Fibroblast of the aortic adventitia (primary cell): ENCODE data around the gene KLK15. TPM values are rescaled to one million over a fixed set of nuclear protein-coding genes. Genes with fewer than 3 reads are reported as not detected.
A peak's percentile ranks its signal among the peaks of the same experiment; 100 is the strongest.
"Not testable (repeated sequence)": the region's sequence is repeated elsewhere in the genome, so short reads cannot be mapped to it uniquely, and the experiment has no call there.

ENCODE experiments used
- DNase-seq: peaks from one replicate; pipeline ENCODE4 v3.0.0-alpha.2; 2010; ENCODE audit warnings: low read depth
- H3K4me3 ChIP-seq: 2 replicates; pipeline ENCODE4 v1.5.1; 2011; ENCODE audit warnings: low read depth, mild to moderate bottlenecking, control low read depth, low read length, moderate library complexity
- total RNA-seq: library from RNA; depleted of rRNA; stranded (reverse); fragments of >200 nt; gene quantifications from 2 replicates; pipeline ENCODE4 v1.2.3, GENCODE V29; 2012; ENCODE audit warnings: low replicate concordance
- TF ChIP-seq, protein P1 (sequence below): IDR thresholded peaks from 2 replicates; pipeline ENCODE4 v1.5.1; 2011; ENCODE audit warnings: mild to moderate bottlenecking, low read length, control low read depth, inconsistent platforms; ENCODE audit not compliant: insufficient read depth

Gene KLK15
- total RNA-seq, 1 donor, result not detected

GRCh38 chr19:50817941-50818858 lies 15.2 kb downstream of the KLK15 start:
- TF ChIP-seq, protein P1, sequence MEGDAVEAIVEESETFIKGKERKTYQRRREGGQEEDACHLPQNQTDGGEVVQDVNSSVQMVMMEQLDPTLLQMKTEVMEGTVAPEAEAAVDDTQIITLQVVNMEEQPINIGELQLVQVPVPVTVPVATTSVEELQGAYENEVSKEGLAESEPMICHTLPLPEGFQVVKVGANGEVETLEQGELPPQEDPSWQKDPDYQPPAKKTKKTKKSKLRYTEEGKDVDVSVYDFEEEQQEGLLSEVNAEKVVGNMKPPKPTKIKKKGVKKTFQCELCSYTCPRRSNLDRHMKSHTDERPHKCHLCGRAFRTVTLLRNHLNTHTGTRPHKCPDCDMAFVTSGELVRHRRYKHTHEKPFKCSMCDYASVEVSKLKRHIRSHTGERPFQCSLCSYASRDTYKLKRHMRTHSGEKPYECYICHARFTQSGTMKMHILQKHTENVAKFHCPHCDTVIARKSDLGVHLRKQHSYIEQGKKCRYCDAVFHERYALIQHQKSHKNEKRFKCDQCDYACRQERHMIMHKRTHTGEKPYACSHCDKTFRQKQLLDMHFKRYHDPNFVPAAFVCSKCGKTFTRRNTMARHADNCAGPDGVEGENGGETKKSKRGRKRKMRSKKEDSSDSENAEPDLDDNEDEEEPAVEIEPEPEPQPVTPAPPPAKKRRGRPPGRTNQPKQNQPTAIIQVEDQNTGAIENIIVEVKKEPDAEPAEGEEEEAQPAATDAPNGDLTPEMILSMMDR, result no peak
- peak overlapping the region; percentile 45 for H3K4me3 ChIP-seq
- no peak for DNase-seq

GRCh38 chr19:50815439-50815838 lies 17.9 kb downstream of the KLK15 start:
- no peak for DNase-seq
- H3K4me3 ChIP-seq, result no peak overlapping the region
- TF ChIP-seq, protein P1, result no peak

DNA sequence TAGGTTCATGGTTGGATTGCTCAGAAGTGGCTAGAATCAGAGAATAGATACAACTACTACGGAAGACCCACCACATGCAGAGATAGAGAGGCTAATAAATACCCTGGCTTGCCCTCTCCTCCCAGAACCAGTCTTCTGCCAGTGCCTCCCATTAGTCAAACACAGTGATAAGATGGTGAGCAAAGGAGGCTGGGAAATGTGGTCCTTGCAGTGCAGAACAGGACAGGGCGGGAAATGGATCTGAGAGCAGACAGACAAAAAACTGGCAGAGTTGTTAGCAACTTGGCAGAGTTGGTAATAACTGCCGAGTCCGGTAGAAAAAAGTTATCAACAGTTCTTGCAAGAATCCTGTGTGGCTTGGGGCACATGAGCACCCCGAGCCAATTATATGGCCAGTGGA lies 18.5 kb downstream of the KLK15 start:
- no peak for DNase-seq

GRCh38 chr19:50812474-50812873 lies 20.9 kb downstream of the KLK15 start:
- TF ChIP-seq, protein P1, result no peak
- no peak overlapping the region for H3K4me3 ChIP-seq
- no peak for DNase-seq

More for the DNA sequence above, 18.5 kb downstream of the KLK15 start:
- H3K4me3 ChIP-seq, result no peak overlapping the region
- TF ChIP-seq, protein P1, result no peak

- DNase-seq, result not testable (repeated sequence)
Measured at GRCh38 chr19:50811622-50812238, 21.6 kb downstream of the KLK15 start.

DNA sequence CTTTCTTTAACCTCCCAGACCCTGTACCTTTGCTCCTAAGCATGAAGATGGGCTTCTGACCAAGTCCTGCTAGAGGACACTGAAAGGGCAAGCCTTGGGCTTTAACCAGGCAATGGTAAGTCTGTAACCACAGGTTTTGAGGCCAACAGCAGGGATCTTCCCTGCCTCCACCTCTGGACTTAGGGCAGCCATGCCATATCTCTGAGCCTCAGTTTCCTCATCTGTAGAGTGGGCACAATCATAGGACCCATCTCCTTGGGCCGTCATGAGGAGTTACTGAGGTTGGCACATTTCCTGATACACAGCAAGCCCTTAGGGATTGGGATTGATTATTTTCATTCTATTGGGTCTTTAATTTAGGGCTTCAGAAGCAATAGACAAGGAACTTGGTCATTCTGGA lies 24.5 kb downstream of the KLK15 start:
- TF ChIP-seq, protein P1, result no peak
- DNase-seq, result no peak
- H3K4me3 ChIP-seq, result no peak overlapping the region

More at GRCh38 chr19:50811622-50812238, 21.6 kb downstream of the KLK15 start:
- H3K4me3 ChIP-seq, result not testable (repeated sequence)

DNA sequence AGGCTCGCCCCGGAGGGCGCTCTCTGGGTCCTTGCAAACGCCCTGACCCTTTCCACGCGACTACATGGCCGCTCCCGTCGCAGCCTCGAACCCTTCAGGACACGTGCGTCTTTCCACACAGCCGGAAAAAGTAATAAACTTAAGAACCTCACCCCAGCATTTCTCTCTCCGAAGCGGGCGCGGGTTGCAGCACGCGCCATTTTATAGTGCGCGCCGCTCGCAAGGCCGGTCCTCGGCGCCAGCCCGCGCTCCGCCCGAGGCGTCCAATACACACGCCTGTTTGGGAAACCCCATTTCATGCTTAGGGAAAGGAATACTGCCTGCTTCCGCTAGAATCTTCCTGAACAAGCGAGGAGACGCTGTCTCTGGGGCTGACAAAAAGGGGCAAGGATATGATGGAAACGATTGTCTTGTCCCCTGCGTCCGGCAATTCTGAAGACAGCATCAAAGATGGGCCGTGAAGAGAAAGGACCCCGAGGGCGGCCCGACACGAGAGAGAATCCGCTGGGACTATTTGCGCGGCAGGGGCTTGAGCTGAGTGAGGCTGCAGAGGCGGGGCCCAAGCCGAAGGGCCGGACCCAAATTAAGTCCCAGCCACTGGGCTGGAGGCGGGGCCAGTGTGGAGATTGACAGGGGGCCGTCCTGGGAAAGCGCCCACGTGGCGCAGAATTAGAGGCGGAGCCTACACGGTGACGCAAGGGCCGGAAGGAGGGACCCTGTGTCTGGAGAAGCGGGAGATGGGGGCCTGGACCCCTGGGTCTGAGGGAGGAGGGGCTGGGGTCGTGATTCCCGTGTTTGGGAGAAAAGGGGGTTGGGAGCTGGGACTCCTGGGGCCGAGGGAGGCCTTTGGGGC lies 28.7 kb downstream of the KLK15 start:
- DNase-seq, result peak; percentile 99
- TF ChIP-seq, protein P1, result no peak
- peak overlapping the region; percentile 98 for H3K4me3 ChIP-seq
